ENCODE measurements around the gene COL18A1. TPM values are rescaled to one million over a fixed set of nuclear protein-coding genes. Genes with fewer than 3 reads are reported as not detected.
"Not testable (repeated sequence)": the region's sequence is repeated elsewhere in the genome, so short reads cannot be mapped to it uniquely, and the experiment has no call there.

Gene COL18A1
- polyA plus RNA-seq, 1 experiment: 25.3 TPM

DNA sequence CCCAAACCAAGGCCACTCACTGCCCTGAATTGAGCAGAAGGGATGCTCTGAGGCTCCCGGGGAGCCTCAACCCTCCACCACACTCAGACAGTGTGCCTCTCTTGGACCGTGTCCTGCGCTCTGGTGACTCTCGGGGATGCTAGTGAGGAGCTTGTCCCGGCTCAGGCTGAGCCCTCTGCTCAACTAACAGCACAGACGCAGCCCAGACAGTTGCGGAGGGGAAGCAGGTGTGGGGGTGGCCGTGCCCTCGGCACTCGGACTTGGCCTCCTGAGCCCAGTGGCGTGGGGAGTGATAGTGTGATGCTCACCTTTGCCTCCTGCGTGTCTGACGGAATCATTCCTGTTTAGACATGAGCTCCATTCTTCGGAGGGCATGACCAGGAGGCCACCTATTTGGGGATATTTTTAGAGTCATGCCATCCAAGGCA is 152.7 kb downstream of the COL18A1 start:
- ChIA-PET POLR2A (no interaction called here), CTCF (interaction anchor here (0.8 kb wide), 1 partner anchor 39 kb away, joined by 3 read pairs; no protein-coding TSS in a partner anchor)
- DNase-seq (ENCODE audit: low read depth, low spot score): no peak
- no peak for TF ChIP-seq CTCF (IDR thresholded peaks at IDR 0.05; ENCODE audit: low read depth, low read length)
- peaks cover 16% of the 10 kb centered on the region for H3K27me3 ChIP-seq (ENCODE audit: control insufficient read depth, insufficient read depth, low read length)
- H3K27ac ChIP-seq (ENCODE audit: low read depth, low read length): no peak overlapping the region
- H3K9me3 ChIP-seq (ENCODE audit: control insufficient read depth, insufficient read depth, low read length): no peaks in the 10 kb centered on the region; the same call in 1 of the 2 replicates
- H3K4me3 ChIP-seq (ENCODE audit: low read depth, low read length): no peak overlapping the region

DNA sequence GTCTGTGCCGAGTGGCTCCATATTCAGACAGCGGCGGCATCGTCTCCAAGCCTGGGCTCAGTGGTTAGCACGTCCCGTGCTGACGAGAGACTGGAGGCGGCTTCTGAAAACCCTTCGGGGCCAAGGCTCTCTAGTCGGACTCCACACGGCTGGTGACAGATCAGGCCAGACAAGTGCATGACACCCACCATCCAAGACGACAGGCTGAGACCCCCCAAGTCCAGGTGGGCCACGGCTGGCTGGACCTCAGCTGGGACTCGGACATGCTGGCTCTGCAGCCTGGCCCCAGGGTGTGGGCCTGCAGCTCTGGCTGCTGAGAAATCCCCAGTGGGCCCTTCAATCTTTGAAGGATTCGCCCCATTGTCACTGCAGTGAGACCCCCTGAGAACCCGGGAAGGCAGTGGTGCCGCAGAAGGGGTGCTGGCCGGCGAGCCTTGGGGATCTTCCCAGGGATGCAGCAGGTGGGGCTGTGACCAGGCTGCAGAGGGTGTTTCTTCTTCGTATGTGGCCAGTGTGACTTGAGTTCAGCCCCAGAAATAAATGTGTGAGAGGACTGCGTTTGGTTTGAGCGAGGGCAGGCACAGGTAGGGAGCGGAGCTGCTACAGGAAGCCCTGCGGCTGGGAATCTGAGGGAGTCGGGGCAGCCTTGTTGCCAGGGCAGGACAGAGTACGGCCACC is 153.2 kb downstream of the COL18A1 start:
- Histone ChIP-seq H3K4me3 (ENCODE audit: low read depth, low read length) (no peak overlapping the region), H3K9me3 (ENCODE audit: control insufficient read depth, insufficient read depth, low read length) (no peaks in the 10 kb centered on the region; the same call in 1 of the 2 replicates), H3K27me3 (ENCODE audit: control insufficient read depth, insufficient read depth, low read length) (peaks cover 19% of the 10 kb centered on the region), H3K27ac (ENCODE audit: low read depth, low read length) (no peak overlapping the region)
- ChIA-PET POLR2A (no interaction called here), CTCF (interaction anchor here (0.8 kb wide), 1 partner anchor 39 kb away, joined by 3 read pairs; no protein-coding TSS in a partner anchor)
- DNase-seq (ENCODE audit: low read depth, low spot score): no peak
- TF ChIP-seq CTCF (IDR thresholded peaks at IDR 0.05; ENCODE audit: low read depth, low read length): no peak

DNA sequence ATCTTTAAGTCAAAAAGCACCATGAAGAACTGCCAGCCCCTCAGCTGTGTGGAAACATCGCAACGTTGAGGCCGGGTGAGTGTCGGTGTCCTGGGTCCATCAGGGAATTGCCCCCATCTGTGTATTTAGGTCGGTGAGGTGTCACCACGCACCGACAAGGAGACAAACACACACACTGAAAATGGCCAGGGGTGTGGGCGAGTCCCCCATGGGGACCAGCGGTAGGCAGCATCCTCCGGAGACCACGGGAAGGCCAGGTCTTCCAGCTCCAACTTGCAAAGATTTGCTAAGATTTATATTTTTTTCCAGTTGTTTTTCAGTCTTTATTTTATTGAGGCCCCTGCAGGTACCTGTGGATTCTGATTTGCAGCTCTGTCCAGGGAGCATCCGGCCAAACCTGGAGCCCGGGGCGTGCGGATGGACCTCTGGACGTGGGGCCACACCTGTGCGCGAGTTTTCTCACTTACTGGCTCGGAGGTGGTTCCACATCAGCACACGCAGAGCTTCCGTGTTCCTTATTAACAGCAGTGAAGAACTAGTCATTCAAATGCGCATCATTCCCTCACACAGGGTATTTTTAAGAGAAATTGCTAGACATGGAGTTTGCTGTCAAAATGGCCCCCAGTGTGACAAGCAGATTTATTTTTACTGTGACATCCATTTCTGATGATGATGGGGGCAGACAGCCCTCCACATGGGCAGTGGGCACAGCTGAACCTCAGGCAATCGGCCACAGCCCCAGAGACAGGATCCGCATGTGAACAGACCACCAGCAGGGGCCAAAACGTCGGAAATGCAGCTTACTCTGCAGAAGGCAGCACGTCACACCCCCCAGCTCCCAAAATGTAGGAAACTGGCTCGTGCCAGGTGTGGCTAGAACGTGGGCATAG is 154.5 kb downstream of the COL18A1 start:
- no peaks in the 10 kb centered on the region; the same call in 1 of the 2 replicates for H3K9me3 ChIP-seq (ENCODE audit: control insufficient read depth, insufficient read depth, low read length)
- no peak overlapping the region for H3K27ac ChIP-seq (ENCODE audit: low read depth, low read length)
- H3K4me3 ChIP-seq (ENCODE audit: low read depth, low read length): no peak overlapping the region
- peaks cover 22% of the 10 kb centered on the region for H3K27me3 ChIP-seq (ENCODE audit: control insufficient read depth, insufficient read depth, low read length)
- ChIA-PET POLR2A (no interaction called here), CTCF (interaction anchor here (1.6 kb wide), 1 partner anchor 36 kb away, joined by 4 read pairs; no protein-coding TSS in a partner anchor)
- DNase-seq (ENCODE audit: low read depth, low spot score): no peak
- no peak for TF ChIP-seq CTCF (IDR thresholded peaks at IDR 0.05; ENCODE audit: low read depth, low read length)

DNA sequence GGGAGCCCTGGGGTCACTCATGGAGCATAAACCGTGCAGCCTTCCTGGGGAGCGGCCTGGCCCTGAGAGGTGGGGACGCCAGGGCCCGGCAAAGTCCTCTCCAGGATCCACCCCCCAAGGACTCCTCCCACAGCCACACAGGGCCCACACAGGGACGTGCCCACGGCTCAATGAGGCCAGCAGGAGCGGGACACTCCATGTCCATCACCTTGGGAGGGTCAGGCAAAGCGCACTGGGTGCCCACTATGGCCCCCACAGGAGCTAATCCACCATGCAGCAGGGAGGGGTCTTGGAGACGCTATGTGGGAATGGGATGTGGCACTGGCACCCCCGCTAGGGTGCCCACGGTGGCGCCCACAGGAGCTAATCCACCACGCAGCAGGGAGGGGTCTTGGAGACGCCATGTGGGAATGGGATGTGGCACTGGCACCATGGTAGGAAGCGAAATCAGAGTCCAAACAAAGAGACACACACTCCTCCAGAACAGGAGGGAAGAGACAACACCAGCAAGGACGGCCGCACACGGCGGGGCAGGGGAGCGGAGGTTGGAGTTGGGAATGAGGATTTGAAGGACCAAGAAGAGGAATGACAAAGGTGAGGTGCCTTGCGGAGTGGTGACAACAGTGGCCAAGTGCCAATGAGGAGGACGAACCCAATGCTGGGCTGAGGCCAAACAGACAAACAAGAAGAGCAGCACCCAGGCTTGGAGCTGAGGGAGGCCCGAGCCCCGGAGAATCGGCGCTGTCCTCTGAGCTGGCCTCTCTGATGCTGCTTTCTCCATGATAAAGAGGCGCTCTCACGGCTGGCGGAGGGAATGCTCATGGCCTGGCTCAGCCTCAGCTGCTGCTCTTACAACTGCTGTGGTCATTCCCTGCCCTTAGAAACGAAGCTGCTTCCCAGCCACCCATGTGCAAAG is 155.4 kb downstream of the COL18A1 start:
- no peaks in the 10 kb centered on the region; the same call in 1 of the 2 replicates for H3K9me3 ChIP-seq (ENCODE audit: control insufficient read depth, insufficient read depth, low read length)
- no peak overlapping the region for H3K4me3 ChIP-seq (ENCODE audit: low read depth, low read length)
- DNase-seq (ENCODE audit: low read depth, low spot score): no peak
- no peak overlapping the region for H3K27ac ChIP-seq (ENCODE audit: low read depth, low read length)
- H3K27me3 ChIP-seq (ENCODE audit: control insufficient read depth, insufficient read depth, low read length): peaks cover 27% of the 10 kb centered on the region
- ChIA-PET CTCF (interaction anchor here (0.8 to 1.6 kb wide), 2 partner anchors 35 to 37 kb away, joined by 4 to 6 read pairs; no protein-coding TSS in a partner anchor), POLR2A (no interaction called here)
- TF ChIP-seq CTCF (IDR thresholded peaks at IDR 0.05; ENCODE audit: low read depth, low read length): no peak

DNA sequence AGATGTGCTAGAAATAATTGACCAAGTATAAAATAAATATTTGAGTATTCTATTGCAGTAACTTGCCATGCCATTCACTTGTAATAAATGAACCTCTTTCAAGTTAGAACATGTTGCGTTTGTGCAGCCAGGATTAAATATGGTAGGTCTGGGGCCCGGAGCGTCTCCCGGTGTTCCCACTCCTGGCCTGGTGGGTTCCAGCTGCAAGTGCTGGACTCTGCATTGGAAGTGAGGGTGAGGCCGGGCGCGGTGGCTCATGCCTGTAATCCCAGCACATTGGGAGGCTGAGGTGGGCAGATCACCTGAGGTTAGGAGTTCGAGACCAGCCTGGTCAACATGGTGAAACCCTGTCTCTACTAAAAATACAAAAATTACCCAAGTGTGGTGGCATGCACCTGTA is 156.3 kb downstream of the COL18A1 start:
- H3K27ac ChIP-seq (ENCODE audit: low read depth, low read length); H3K9me3 ChIP-seq (ENCODE audit: control insufficient read depth, insufficient read depth, low read length); H3K4me3 ChIP-seq (ENCODE audit: low read depth, low read length); POLR2A ChIA-PET; DNase-seq (ENCODE audit: low read depth, low spot score): not testable (repeated sequence)
- H3K27me3 ChIP-seq (ENCODE audit: control insufficient read depth, insufficient read depth, low read length): peaks cover 28% of the 10 kb centered on the region
- CTCF ChIA-PET: interaction anchor here (0.8 kb wide), 1 partner anchor 36 kb away, joined by 6 read pairs; no protein-coding TSS in a partner anchor
